Left ventricle myocardium superior (tissue), 1 donor: ENCODE data around the gene SPACA4. TPM values are rescaled to one million over a fixed set of nuclear protein-coding genes. Genes with fewer than 3 reads are reported as not detected.
"Not testable (repeated sequence)": the region's sequence is repeated elsewhere in the genome, so short reads cannot be mapped to it uniquely, and the experiment has no call there.

ENCODE experiments used
- ATAC-seq: fragments of 200-7000 bp; cut with Tn5 transposase; one replicate; pipeline ENCODE4 v1.9.1; 2020; ENCODE audit warnings: mild to moderate bottlenecking, moderate library complexity
- DNase-seq: peaks from one replicate; pipeline ENCODE4 v3.0.0-alpha.2; 2020
- intact Hi-C: fragments of 100-400 bp; cut with micrococcal nuclease; formaldehyde crosslinking; loops from one replicate; pipeline ENCODE4 v1.11.0; 2022
- long read RNA-seq: library from polyadenylated mRNA; unstranded; transcript quantifications from one replicate; pipeline ENCODE4 v2.0.0, GENCODE V29; 2021
- total RNA-seq: library from RNA; stranded (reverse); fragmentation: NEBNext Ultra II Directional; extraction: Animal tissue kit (Norgen Biotek cat#: 25700); gene quantifications from one replicate; pipeline ENCODE4 v1.2.1, GENCODE V29; 2021
- donor health status: DM: no; HTN: yes; CAD: no; lungs with severe emphysema.

SPACA4 gene
- total RNA-seq = not detected
- long read RNA-seq = 0 reads

- no peak for ATAC-seq
- DNase-seq = no peak
- intact Hi-C loops = no loop called here
These were observed at the start of gene SPACA4 for GRCh38 chr19:48606463-48607358. Gene SPACA4, plus strand, starts transcription at chr19:48606742. Its CDS starts 237 bp downstream, at chr19:48606979.

GRCh38 chr19:48556825-48557224 lies 49.7 kb upstream of the SPACA4 start:
- intact Hi-C loops = no loop called here
- DNase-seq (no peak), ATAC-seq (no peak)

- ATAC-seq (no peak), DNase-seq (no peak)
- intact Hi-C loops = no loop called here
These were observed 48.4 kb upstream of the SPACA4 start for GRCh38 chr19:48558018-48558684.

- DNase-seq (no peak), ATAC-seq (no peak)
- intact Hi-C loops = no loop called here
These were observed 46.4 kb upstream of the SPACA4 start for GRCh38 chr19:48560095-48560530.

- intact Hi-C loops = no loop called here
- DNase-seq (no peak), ATAC-seq (no peak)
These were observed 45.1 kb upstream of the SPACA4 start for GRCh38 chr19:48561412-48561811.

- no peak for DNase-seq
- ATAC-seq = no peak
- intact Hi-C loops = no loop called here
These were observed 41.5 kb upstream of the SPACA4 start for GRCh38 chr19:48565090-48565489.

GRCh38 chr19:48568345-48568886 lies 38.1 kb upstream of the SPACA4 start:
- DNase-seq = peak; percentile 93
- ATAC-seq = peak; percentile 99
- intact Hi-C loops = no loop called here

- ATAC-seq = no peak
- DNase-seq = no peak
- intact Hi-C loops = no loop called here
These were observed 36.7 kb upstream of the SPACA4 start for GRCh38 chr19:48569814-48570213.

- intact Hi-C loops = no loop called here
- no peak for DNase-seq
- ATAC-seq = no peak
These were observed 35.0 kb upstream of the SPACA4 start for GRCh38 chr19:48571378-48572162.

GRCh38 chr19:48573163-48573505 lies 33.4 kb upstream of the SPACA4 start:
- peak; percentile 44 for ATAC-seq
- intact Hi-C loops = no loop called here

GRCh38 chr19:48575931-48576622 lies 30.5 kb upstream of the SPACA4 start:
- ATAC-seq = no peak
- intact Hi-C loops = no loop called here
- no peak for DNase-seq

More at GRCh38 chr19:48573163-48573505, 33.4 kb upstream of the SPACA4 start:
- DNase-seq = peak; percentile 51

GRCh38 chr19:48577908-48578307 lies 28.6 kb upstream of the SPACA4 start:
- ATAC-seq, DNase-seq, intact Hi-C loops: not testable (repeated sequence)

GRCh38 chr19:48578891-48579290 lies 27.7 kb upstream of the SPACA4 start:
- intact Hi-C loops = no loop called here
- ATAC-seq = no peak
- no peak for DNase-seq

- intact Hi-C loops = loop anchor here (10.0 kb wide), 1 partner anchor 77 kb away; no protein-coding TSS in a partner anchor
- no peak for DNase-seq
- no peak for ATAC-seq
These were observed 24.4 kb upstream of the SPACA4 start for GRCh38 chr19:48582168-48582567.

- intact Hi-C loops = loop anchor here (10.0 kb wide), 1 partner anchor 83 kb away; no protein-coding TSS in a partner anchor
- no peak for DNase-seq
- ATAC-seq = no peak
These were observed 19.2 kb upstream of the SPACA4 start for GRCh38 chr19:48587387-48587786.

GRCh38 chr19:48588670-48589401 lies 17.7 kb upstream of the SPACA4 start:
- DNase-seq (peak; percentile 97), ATAC-seq (peak; percentile 88)
- intact Hi-C loops = loop anchor here (10.0 kb wide), 1 partner anchor 84 kb away; no protein-coding TSS in a partner anchor

- intact Hi-C loops = no loop called here
- ATAC-seq = no peak
These were observed 15.5 kb upstream of the SPACA4 start for GRCh38 chr19:48591021-48591420.

GRCh38 chr19:48595171-48595570 lies 11.4 kb upstream of the SPACA4 start:
- intact Hi-C loops = no loop called here
- ATAC-seq = no peak
- no peak for DNase-seq

More at GRCh38 chr19:48591021-48591420, 15.5 kb upstream of the SPACA4 start:
- no peak for DNase-seq
